B cell (primary cell): ENCODE measurements around the gene CCL28.

Source experiments
- EZH2 ChIP-seq: IDR thresholded peaks from 2 replicates; pipeline ENCODE4 v1.6.1; 2012; ENCODE audit warnings: borderline replicate concordance, low read depth, mild to moderate bottlenecking, moderate library complexity, low read length; ENCODE audit not compliant: insufficient read depth, poor library complexity, severe bottlenecking
- TF ChIP-seq, protein P1 (sequence below): fragments of 200-600 bp; IDR thresholded peaks from one replicate; pipeline ENCODE4 v1.8.0; 2022; ENCODE audit warnings: antibody characterized with exemption, mild to moderate bottlenecking

DNA sequence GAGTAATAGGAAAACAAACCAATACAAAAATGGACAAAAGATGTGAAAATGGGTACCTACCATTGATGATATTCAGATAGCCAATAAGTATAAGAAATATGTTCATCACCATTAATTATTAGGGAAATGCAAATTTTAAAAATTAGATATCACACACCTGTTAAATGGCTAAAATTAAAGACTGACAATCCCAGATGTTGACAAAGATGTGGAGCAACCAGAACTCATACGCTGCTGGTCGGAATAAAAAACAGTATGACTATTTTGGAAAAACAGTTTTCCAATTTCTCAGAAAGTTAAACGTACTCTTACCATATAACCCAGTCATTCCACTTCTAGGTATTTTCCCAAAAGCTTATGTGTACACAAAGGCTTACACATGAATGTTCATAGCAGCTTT, 44.4 kb upstream of the CCL28 start:
- TF ChIP-seq, protein P1, sequence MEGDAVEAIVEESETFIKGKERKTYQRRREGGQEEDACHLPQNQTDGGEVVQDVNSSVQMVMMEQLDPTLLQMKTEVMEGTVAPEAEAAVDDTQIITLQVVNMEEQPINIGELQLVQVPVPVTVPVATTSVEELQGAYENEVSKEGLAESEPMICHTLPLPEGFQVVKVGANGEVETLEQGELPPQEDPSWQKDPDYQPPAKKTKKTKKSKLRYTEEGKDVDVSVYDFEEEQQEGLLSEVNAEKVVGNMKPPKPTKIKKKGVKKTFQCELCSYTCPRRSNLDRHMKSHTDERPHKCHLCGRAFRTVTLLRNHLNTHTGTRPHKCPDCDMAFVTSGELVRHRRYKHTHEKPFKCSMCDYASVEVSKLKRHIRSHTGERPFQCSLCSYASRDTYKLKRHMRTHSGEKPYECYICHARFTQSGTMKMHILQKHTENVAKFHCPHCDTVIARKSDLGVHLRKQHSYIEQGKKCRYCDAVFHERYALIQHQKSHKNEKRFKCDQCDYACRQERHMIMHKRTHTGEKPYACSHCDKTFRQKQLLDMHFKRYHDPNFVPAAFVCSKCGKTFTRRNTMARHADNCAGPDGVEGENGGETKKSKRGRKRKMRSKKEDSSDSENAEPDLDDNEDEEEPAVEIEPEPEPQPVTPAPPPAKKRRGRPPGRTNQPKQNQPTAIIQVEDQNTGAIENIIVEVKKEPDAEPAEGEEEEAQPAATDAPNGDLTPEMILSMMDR = no peak
- no peak for TF ChIP-seq EZH2
